Stimulated activated CD4-positive, alpha-beta T cell treated with anti-CD3 and anti-CD28 coated beads, Interleukin-15, amount 100 ng/mL, for 24 hours (primary cell): ENCODE measurements around the gene ENTREP3.

Source experiments
- DNase-seq: peaks from one replicate; pipeline ENCODE4 v3.0.0-alpha.2; 2020

The ENTREP3 gene

GRCh38 chr1:155197901-155198546, 57.3 kb downstream of the ENTREP3 start:
- DNase-seq = no peak
